Adipocyte (in vitro differentiated cells): ENCODE data around the gene MMP11.
A peak's percentile ranks its signal among the peaks of the same experiment; 100 is the strongest.

Experiments used
- DNase-seq: peaks from one replicate; pipeline ENCODE4 v3.0.0-alpha.2; 2015; ENCODE audit warnings: low read depth
- H3K27me3 ChIP-seq: replicated peaks from 2 replicates; pipeline ENCODE4 v1.7.0; 2013; ENCODE audit warnings: mild to moderate bottlenecking, low read length, moderate library complexity; ENCODE audit not compliant: control insufficient read depth, insufficient read depth
- H3K36me3 ChIP-seq: 2 replicates; pipeline ENCODE4 v1.7.0; 2013; ENCODE audit warnings: low read length, mild to moderate bottlenecking, moderate library complexity; ENCODE audit not compliant: control insufficient read depth, insufficient read depth, severe bottlenecking
- H3K4me1 ChIP-seq: 2 replicates; pipeline ENCODE4 v1.7.0; 2013; ENCODE audit warnings: mild to moderate bottlenecking, low read length, moderate library complexity; ENCODE audit not compliant: control insufficient read depth, insufficient read depth
- H3K4me3 ChIP-seq: 2 replicates; pipeline ENCODE4 v1.7.0; 2013; ENCODE audit warnings: mild to moderate bottlenecking, low read length, moderate library complexity
- H3K9ac ChIP-seq: 2 replicates; pipeline ENCODE4 v1.7.0; 2013; ENCODE audit warnings: mild to moderate bottlenecking, low read length, moderate library complexity
- H3K9me3 ChIP-seq: 2 replicates; pipeline ENCODE4 v1.7.0; 2013; ENCODE audit warnings: mild to moderate bottlenecking, low read length, moderate library complexity; ENCODE audit not compliant: control insufficient read depth

The MMP11 gene

DNA sequence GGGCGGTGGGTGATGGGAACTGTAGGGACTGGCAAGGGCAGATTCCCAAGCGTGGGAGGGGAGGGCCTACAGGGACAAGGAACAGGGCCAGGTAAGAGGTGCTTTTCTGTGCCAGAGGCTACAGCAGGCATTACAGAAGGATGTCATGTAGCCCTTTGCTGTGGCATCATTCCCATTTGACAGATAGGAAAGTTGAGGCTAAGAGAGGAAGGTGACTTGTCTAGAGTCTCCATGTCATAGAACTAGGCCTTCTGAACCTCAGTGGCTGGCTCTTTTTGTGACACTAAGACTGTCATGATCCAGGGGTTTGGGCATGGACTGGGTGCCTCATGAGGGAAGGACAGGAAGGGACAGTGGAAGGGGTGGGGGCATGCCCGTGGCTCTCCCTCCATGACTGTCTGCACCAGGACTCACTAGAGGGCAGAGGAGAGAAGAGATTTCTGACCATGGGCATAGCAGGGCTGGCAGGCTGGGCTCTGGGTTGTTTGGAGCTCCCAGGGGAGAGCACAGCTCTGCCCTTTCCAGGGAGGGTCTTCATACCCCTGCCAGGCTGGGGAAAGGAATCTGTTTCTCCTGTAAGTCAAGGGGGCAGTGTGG is 3.2 kb downstream of the MMP11 start:
- Histone ChIP-seq H3K4me3 (no peak overlapping the region), H3K36me3 (no peaks in the 10 kb centered on the region), H3K9me3 (no peaks in the 10 kb centered on the region), H3K4me1 (peaks cover 16% of the 10 kb centered on the region), H3K27me3 (no peaks in the 10 kb centered on the region), H3K9ac (no peak overlapping the region)
- no peak for DNase-seq

- no peak overlapping the region for H3K4me3 ChIP-seq
- peaks cover 28% of the 10 kb centered on the region for H3K4me1 ChIP-seq
- H3K36me3 ChIP-seq = no peaks in the 10 kb centered on the region
- H3K9ac ChIP-seq = no peak overlapping the region
- DNase-seq = no peak
- peaks cover 2% of the 10 kb centered on the region for H3K27me3 ChIP-seq
- no peaks in the 10 kb centered on the region for H3K9me3 ChIP-seq
These were observed 5.3 kb downstream of the MMP11 start for GRCh38 chr22:23777776-23778576.

GRCh38 chr22:23778577-23778900 is 5.9 kb downstream of the MMP11 start:
- peaks cover 2% of the 10 kb centered on the region for H3K27me3 ChIP-seq
- no peak overlapping the region for H3K9ac ChIP-seq
- H3K9me3 ChIP-seq = no peaks in the 10 kb centered on the region
- no peak for DNase-seq
- no peak overlapping the region for H3K4me3 ChIP-seq
- no peaks in the 10 kb centered on the region for H3K36me3 ChIP-seq
- peaks cover 28% of the 10 kb centered on the region for H3K4me1 ChIP-seq

GRCh38 chr22:23779083-23779482 is 6.4 kb downstream of the MMP11 start:
- Histone ChIP-seq H3K36me3 (no peaks in the 10 kb centered on the region), H3K4me3 (no peak overlapping the region), H3K9ac (no peak overlapping the region), H3K9me3 (no peaks in the 10 kb centered on the region), H3K4me1 (peaks cover 26% of the 10 kb centered on the region), H3K27me3 (peaks cover 2% of the 10 kb centered on the region)
- DNase-seq = no peak

DNA sequence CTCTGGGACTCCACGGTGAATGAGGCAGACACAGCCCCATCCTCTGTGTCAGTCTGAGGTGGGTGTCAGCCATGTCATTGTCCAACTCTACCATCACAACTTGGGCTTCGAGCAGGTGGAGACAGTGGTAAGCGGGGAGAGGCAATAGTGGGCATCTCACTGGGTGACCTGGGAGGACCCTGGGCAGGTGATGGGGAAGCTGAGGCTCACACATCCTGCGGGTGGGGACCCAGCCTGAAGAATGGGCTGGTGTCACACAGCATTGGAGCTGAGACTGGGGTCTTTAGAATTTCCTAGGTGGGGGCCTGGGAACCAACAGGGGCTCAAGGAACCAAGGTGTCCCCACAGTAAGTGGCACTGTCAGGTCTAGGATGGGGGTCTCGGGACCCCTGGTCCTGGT is 7.1 kb downstream of the MMP11 start:
- Histone ChIP-seq H3K4me3 (no peak overlapping the region), H3K4me1 (peaks cover 21% of the 10 kb centered on the region), H3K36me3 (no peaks in the 10 kb centered on the region), H3K9me3 (no peaks in the 10 kb centered on the region), H3K9ac (no peak overlapping the region), H3K27me3 (peaks cover 2% of the 10 kb centered on the region)
- no peak for DNase-seq

GRCh38 chr22:23780146-23780748 is 7.6 kb downstream of the MMP11 start:
- Histone ChIP-seq H3K4me3 (no peak overlapping the region), H3K9ac (no peak overlapping the region), H3K9me3 (no peaks in the 10 kb centered on the region), H3K36me3 (no peaks in the 10 kb centered on the region), H3K27me3 (peaks cover 2% of the 10 kb centered on the region), H3K4me1 (peaks cover 17% of the 10 kb centered on the region)
- DNase-seq = no peak

DNA sequence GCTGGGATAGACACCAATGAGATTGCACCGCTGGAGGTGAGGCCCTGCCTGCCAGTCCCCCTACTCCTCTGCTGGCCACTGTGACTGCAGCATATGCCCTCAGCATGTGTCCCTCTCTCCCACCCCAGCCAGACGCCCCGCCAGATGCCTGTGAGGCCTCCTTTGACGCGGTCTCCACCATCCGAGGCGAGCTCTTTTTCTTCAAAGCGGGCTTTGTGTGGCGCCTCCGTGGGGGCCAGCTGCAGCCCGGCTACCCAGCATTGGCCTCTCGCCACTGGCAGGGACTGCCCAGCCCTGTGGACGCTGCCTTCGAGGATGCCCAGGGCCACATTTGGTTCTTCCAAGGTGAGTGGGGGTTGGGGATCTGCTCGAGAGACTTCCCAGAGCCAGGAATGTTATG is 8.4 kb downstream of the MMP11 start:
- H3K27me3 ChIP-seq = peaks cover 2% of the 10 kb centered on the region
- H3K9ac ChIP-seq = peak overlapping the region; percentile 4
- H3K4me3 ChIP-seq = no peak overlapping the region
- peaks cover 16% of the 10 kb centered on the region for H3K4me1 ChIP-seq
- no peak for DNase-seq
- no peaks in the 10 kb centered on the region for H3K36me3 ChIP-seq
- no peaks in the 10 kb centered on the region for H3K9me3 ChIP-seq

- Histone ChIP-seq H3K4me3 (no peak overlapping the region), H3K9me3 (no peaks in the 10 kb centered on the region), H3K36me3 (no peaks in the 10 kb centered on the region), H3K4me1 (peaks cover 22% of the 10 kb centered on the region), H3K27me3 (peaks cover 2% of the 10 kb centered on the region), H3K9ac (peak overlapping the region; percentile 4)
- peak; percentile 85 for DNase-seq
These were observed 9.0 kb downstream of the MMP11 start for GRCh38 chr22:23781511-23782183.

DNA sequence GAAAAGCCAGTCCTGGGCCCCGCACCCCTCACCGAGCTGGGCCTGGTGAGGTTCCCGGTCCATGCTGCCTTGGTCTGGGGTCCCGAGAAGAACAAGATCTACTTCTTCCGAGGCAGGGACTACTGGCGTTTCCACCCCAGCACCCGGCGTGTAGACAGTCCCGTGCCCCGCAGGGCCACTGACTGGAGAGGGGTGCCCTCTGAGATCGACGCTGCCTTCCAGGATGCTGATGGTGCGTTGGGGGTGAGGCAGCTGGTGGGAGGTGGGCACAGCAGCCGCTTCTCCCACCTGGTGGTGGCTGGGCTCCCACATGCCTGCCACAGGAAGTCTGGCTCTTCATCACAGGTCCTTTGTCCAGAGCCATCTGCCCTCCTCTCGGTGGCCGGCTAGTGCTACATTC is 9.6 kb downstream of the MMP11 start:
- Histone ChIP-seq H3K9ac (no peak overlapping the region), H3K4me3 (no peak overlapping the region), H3K36me3 (no peaks in the 10 kb centered on the region), H3K27me3 (peaks cover 2% of the 10 kb centered on the region), H3K4me1 (peaks cover 22% of the 10 kb centered on the region), H3K9me3 (no peaks in the 10 kb centered on the region)
- no peak for DNase-seq

GRCh38 chr22:23782703-23783102 is 10.1 kb downstream of the MMP11 start:
- peaks cover 22% of the 10 kb centered on the region for H3K4me1 ChIP-seq
- DNase-seq = no peak
- no peak overlapping the region for H3K4me3 ChIP-seq
- no peaks in the 10 kb centered on the region for H3K36me3 ChIP-seq
- H3K27me3 ChIP-seq = peaks cover 2% of the 10 kb centered on the region
- no peak overlapping the region for H3K9ac ChIP-seq
- no peaks in the 10 kb centered on the region for H3K9me3 ChIP-seq
